Measurements from ENCODE around the gene EVC2. TPM values are rescaled to one million over a fixed set of nuclear protein-coding genes. Genes with fewer than 3 reads are reported as not detected.

The EVC2 gene
- total and polyA plus RNA-seq, 10 of the 15 experiments (the other 5 are each of a cell fraction or from before 2014, with no cell fraction given): 0.34 to 10.4 (median 5.6) TPM

DNA sequence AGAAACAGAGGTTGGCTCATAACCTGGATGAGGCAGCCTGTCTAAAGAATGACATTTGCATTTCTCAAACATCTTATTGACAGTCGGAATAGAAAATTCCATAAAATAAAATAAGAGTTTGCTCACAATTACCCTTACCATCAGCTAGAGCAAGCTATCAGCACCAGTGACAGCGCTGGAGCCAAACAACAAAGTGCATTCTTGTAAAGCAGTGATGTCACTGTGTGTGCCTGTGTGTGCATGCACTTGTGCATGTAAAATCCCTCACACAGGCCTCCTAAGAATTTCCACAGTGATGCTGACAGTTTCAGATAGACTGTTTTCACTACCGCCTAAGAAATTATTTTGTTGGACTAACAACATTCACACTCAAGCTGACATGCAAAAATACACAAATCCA lies 77.6 kb downstream of the EVC2 start:
- in situ Hi-C loops (cut with MboI): no loop called here
- no peaks in the 10 kb centered on the region for H3K79me2 ChIP-seq (ENCODE audit: control insufficient read depth, insufficient read depth, low read length)
- TF ChIP-seq CBFB (IDR thresholded peaks at IDR 0.05; ENCODE audit: low read depth): no peak
- no peak for TF ChIP-seq YBX1 (IDR thresholded peaks at IDR 0.05)
- H3K4me2 ChIP-seq (ENCODE audit: control insufficient read depth, insufficient read depth): no peak overlapping the region
- ChIA-PET CTCF (no interaction called here), RAD21 (ENCODE audit: unreplicated experiment) (interaction anchor here (1.0 kb wide), 1 partner anchor 78 kb away, joined by 3 read pairs; the partner anchor contains the start of gene EVC2), POLR2A (no interaction called here), SMC1A (ENCODE audit: uncharacterized antibody, unreplicated experiment) (no interaction called here)
- no peak overlapping the region for H3K9ac ChIP-seq (ENCODE audit: control insufficient read depth, insufficient read depth, low read length)
- intact Hi-C loops (cut with micrococcal nuclease; ENCODE audit: unreplicated experiment): no loop called here
- no peaks in the 10 kb centered on the region for H3K27me3 ChIP-seq (replicated peaks in 1 of 2; ENCODE audit: control insufficient read depth in 2 of 2, insufficient read depth in 2 of 2, low read length in 1 of 2)
- no peak for FAIRE-seq
- ATAC-seq: no peak
- H3K4me1 ChIP-seq (ENCODE audit: control insufficient read depth, insufficient read depth, low read length): peaks cover 6% of the 10 kb centered on the region; the same call in 1 of the 2 replicates
- no TSS peak for BruUV-seq (replicated peaks)
- H3K27ac ChIP-seq (ENCODE audit: control insufficient read depth, insufficient read depth): no peak overlapping the region
- no peak overlapping the region for H2AFZ ChIP-seq (ENCODE audit: control insufficient read depth, low read depth, low read length)
- no peaks in the 10 kb centered on the region for H3K9me3 ChIP-seq (replicated peaks; ENCODE audit: control insufficient read depth, insufficient read depth, low read length)
- no peaks in the 10 kb centered on the region for H4K20me1 ChIP-seq (ENCODE audit: control insufficient read depth, insufficient read depth)
- H3K36me3 ChIP-seq (ENCODE audit: control insufficient read depth in 2 of 2, insufficient read depth in 2 of 2, low read length in 1 of 2): no peaks in the 10 kb centered on the region; a peak in 1 of 4 replicates
- H3K4me3 ChIP-seq: no peak overlapping the region
- 31% methylated on average over 3 of the region's 3 CpGs for WGBS (ENCODE audit: insufficient coverage, insufficient replicate concordance, low lambda C conversion rate, missing lambda C conversion rate)
- no peak for DNase-seq (ENCODE audit: low read depth, low spot score)

DNA sequence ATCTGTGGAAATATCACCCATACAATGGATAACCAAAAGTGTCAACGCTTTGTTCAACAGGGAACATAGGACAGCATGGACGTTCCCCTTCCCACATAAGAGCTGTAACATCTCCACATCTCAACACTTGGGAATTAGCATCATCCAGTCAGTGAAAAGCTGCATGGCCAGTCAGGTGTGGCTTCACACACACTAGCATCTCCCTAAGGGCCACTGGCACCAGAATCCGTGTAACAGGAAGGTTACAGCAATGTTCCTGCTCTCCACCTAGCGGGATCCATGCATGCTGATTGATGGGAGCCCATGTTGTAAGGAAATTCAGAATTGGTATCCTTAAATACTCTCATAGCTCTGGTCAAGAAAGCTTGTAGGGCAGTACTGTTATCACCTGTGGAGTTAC lies 78.8 kb downstream of the EVC2 start:
- ChIA-PET POLR2A (no interaction called here), RAD21 (ENCODE audit: unreplicated experiment) (no interaction called here), SMC1A (ENCODE audit: uncharacterized antibody, unreplicated experiment) (no interaction called here), CTCF (no interaction called here)
- peaks cover 6% of the 10 kb centered on the region; the same call in 1 of the 2 replicates for H3K4me1 ChIP-seq (ENCODE audit: control insufficient read depth, insufficient read depth, low read length)
- H3K27ac ChIP-seq (ENCODE audit: control insufficient read depth, insufficient read depth): no peak overlapping the region
- in situ Hi-C loops (cut with MboI): no loop called here
- intact Hi-C loops (cut with micrococcal nuclease; ENCODE audit: unreplicated experiment): no loop called here
- H4K20me1 ChIP-seq (ENCODE audit: control insufficient read depth, insufficient read depth): no peaks in the 10 kb centered on the region
- H3K36me3 ChIP-seq (ENCODE audit: control insufficient read depth in 2 of 2, insufficient read depth in 2 of 2, low read length in 1 of 2): no peaks in the 10 kb centered on the region; a peak in 1 of 4 replicates
- no peaks in the 10 kb centered on the region for H3K79me2 ChIP-seq (ENCODE audit: control insufficient read depth, insufficient read depth, low read length)
- DNase-seq (ENCODE audit: low read depth, low spot score) (no peak), ATAC-seq (no peak), FAIRE-seq (no peak)
- no TSS peak for BruUV-seq (replicated peaks)
- WGBS (ENCODE audit: insufficient coverage, insufficient replicate concordance, low lambda C conversion rate, missing lambda C conversion rate): 2% methylated on average over 4 of the region's 4 CpGs
- H3K27me3 ChIP-seq (replicated peaks in 1 of 2; ENCODE audit: control insufficient read depth in 2 of 2, insufficient read depth in 2 of 2, low read length in 1 of 2): no peaks in the 10 kb centered on the region
- no peak overlapping the region for H3K4me2 ChIP-seq (ENCODE audit: control insufficient read depth, insufficient read depth)
- H3K9me3 ChIP-seq (replicated peaks; ENCODE audit: control insufficient read depth, insufficient read depth, low read length): no peaks in the 10 kb centered on the region
- no peak overlapping the region for H3K9ac ChIP-seq (ENCODE audit: control insufficient read depth, insufficient read depth, low read length)
- no peak overlapping the region for H3K4me3 ChIP-seq
- no peak overlapping the region for H2AFZ ChIP-seq (ENCODE audit: control insufficient read depth, low read depth, low read length)
- TF ChIP-seq NFIC (IDR thresholded peaks at IDR 0.05; ENCODE audit: low read depth, low read length) (no peak), SP1 (IDR thresholded peaks at IDR 0.05; ENCODE audit: low read depth, low read length) (no peak), TCF3 (IDR thresholded peaks at IDR 0.05; ENCODE audit: borderline replicate concordance, insufficient read depth, low read depth, low read length) (no peak), CEBPB (IDR thresholded peaks at IDR 0.05; ENCODE audit: borderline replicate concordance in 1 of 2, low read depth in 2 of 2, low read length in 2 of 2) (no peak), RFX5 (IDR thresholded peaks at IDR 0.05; ENCODE audit: low read depth, low read length) (no peak), CBX3 (IDR thresholded peaks at IDR 0.05; ENCODE audit: borderline replicate concordance, low read depth) (no peak), KLF5 (IDR thresholded peaks at IDR 0.05; ENCODE audit: partially characterized antibody) (no peak), RBBP5 (conservative IDR thresholded peaks at IDR 0.05) (no peak), NR2C2 (IDR thresholded peaks at IDR 0.05; ENCODE audit: borderline replicate concordance, control insufficient read depth, insufficient read length, low read depth) (no peak), IKZF2 (IDR thresholded peaks at IDR 0.05) (no peak)
- TF ChIP-seq, protein P1, sequence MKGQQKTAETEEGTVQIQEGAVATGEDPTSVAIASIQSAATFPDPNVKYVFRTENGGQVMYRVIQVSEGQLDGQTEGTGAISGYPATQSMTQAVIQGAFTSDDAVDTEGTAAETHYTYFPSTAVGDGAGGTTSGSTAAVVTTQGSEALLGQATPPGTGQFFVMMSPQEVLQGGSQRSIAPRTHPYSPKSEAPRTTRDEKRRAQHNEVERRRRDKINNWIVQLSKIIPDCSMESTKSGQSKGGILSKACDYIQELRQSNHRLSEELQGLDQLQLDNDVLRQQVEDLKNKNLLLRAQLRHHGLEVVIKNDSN (IDR thresholded peaks at IDR 0.05; ENCODE audit: borderline replicate concordance, extremely low read length, insufficient read depth, low read depth, low read length): no peak
- TF ChIP-seq, protein P2, sequence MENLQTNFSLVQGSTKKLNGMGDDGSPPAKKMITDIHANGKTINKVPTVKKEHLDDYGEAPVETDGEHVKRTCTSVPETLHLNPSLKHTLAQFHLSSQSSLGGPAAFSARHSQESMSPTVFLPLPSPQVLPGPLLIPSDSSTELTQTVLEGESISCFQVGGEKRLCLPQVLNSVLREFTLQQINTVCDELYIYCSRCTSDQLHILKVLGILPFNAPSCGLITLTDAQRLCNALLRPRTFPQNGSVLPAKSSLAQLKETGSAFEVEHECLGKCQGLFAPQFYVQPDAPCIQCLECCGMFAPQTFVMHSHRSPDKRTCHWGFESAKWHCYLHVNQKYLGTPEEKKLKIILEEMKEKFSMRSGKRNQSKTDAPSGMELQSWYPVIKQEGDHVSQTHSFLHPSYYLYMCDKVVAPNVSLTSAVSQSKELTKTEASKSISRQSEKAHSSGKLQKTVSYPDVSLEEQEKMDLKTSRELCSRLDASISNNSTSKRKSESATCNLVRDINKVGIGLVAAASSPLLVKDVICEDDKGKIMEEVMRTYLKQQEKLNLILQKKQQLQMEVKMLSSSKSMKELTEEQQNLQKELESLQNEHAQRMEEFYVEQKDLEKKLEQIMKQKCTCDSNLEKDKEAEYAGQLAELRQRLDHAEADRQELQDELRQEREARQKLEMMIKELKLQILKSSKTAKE (IDR thresholded peaks at IDR 0.05; ENCODE audit: low read depth, poor library complexity, severe bottlenecking): no peak

Measured in GM12878 (cell line).